Muscle of leg (tissue), 9 donors: Measurements from ENCODE around the gene TCHP. TPM values are rescaled to one million over a fixed set of nuclear protein-coding genes. Genes with fewer than 3 reads are reported as not detected.

Experiments
- polyA plus RNA-seq, 8 donors: library from polyadenylated mRNA; unstranded; fragments of 120-200 nt; gene quantifications; one replicate each; pipeline versions ENCODE4 v1.2.1 to v1.2.3, GENCODE V29; 2013; ENCODE audit warnings: inconsistent platforms in 1 of 8, low replicate concordance in 1 of 8; ENCODE audit not compliant: insufficient read length in 8 of 8, insufficient read depth in 1 of 8
- total RNA-seq: library from RNA; stranded (reverse); fragments of 120-200 nt; gene quantifications from one replicate; pipeline ENCODE4 v1.2.4, GENCODE V29; 2013

Gene TCHP
- total and polyA plus RNA-seq, 9 donors, result 9.9 to 27.0 (median 23.4) TPM

Other genes with a start within 250 kb of the TCHP start
- gene FAM222A, start 186.4 kb upstream of the TCHP start, total RNA-seq, result 4.7 TPM
- 1 to 10 TPM; 5.0 to 9.3 (median 6.3) TPM for gene FAM222A, start 186.4 kb upstream of the TCHP start, polyA plus RNA-seq
- gene TRPV4, start 66.9 kb upstream of the TCHP start, total RNA-seq, result 0.13 TPM
- gene TRPV4, start 66.9 kb upstream of the TCHP start, polyA plus RNA-seq, result 1 to 10 TPM in 4 of 8 donors, under 1 TPM in 4; 0.63 to 3.3 (median 1.0) TPM
- 22.4 TPM for gene GLTP, start 19.7 kb upstream of the TCHP start, total RNA-seq
- 10 to 100 TPM; 17.9 to 34.2 (median 21.9) TPM for gene GLTP, start 19.7 kb upstream of the TCHP start, polyA plus RNA-seq
- 37.1 TPM for gene GIT2, start 96.1 kb downstream of the TCHP start, total RNA-seq
- 10 to 100 TPM; 40.2 to 63.0 (median 47.3) TPM for gene GIT2, start 96.1 kb downstream of the TCHP start, polyA plus RNA-seq
- 48.6 TPM for gene ANKRD13A, start 99.2 kb downstream of the TCHP start, total RNA-seq
- gene ANKRD13A, start 99.2 kb downstream of the TCHP start, polyA plus RNA-seq, result 10 to 100 TPM; 34.5 to 56.2 (median 39.9) TPM
- gene C12orf76, start 148.2 kb downstream of the TCHP start, total RNA-seq, result 26.3 TPM
- gene C12orf76, start 148.2 kb downstream of the TCHP start, polyA plus RNA-seq, result 10 to 100 TPM; 18.8 to 30.2 (median 23.9) TPM
- 17.3 TPM for gene IFT81, start 224.1 kb downstream of the TCHP start, total RNA-seq
- 10 to 100 TPM; 14.0 to 19.9 (median 18.0) TPM for gene IFT81, start 224.1 kb downstream of the TCHP start, polyA plus RNA-seq